Measurements from ENCODE around the gene COX7B2. TPM values are rescaled to one million over a fixed set of nuclear protein-coding genes. Genes with fewer than 3 reads are reported as not detected.

COX7B2 gene
- total RNA-seq, 1 experiment from 2014 or later = 4.7 TPM

- H4K20me1 ChIP-seq (ENCODE audit: low read length) = no peaks in the 10 kb centered on the region
- no peaks in the 10 kb centered on the region for H3K79me2 ChIP-seq (ENCODE audit: low read length)
- ATAC-seq = no peak
- H3K4me1 ChIP-seq (ENCODE audit: insufficient read depth, low read length) = no peaks in the 10 kb centered on the region
- no peaks in the 10 kb centered on the region for H3F3A ChIP-seq (ENCODE audit: low read length, unreplicated experiment)
- H3K4me2 ChIP-seq (ENCODE audit: low read length) = no peak overlapping the region
- peaks cover 23% of the 10 kb centered on the region for H3K27me3 ChIP-seq (ENCODE audit: low read length)
- BruUV-seq (replicated peaks) = no TSS peak
- no peak for DNase-seq
- no peaks in the 10 kb centered on the region for H3K9me3 ChIP-seq (ENCODE audit: low read length)
- CTCF ChIA-PET = no interaction called here
- TF ChIP-seq CTCF (conservative IDR thresholded peaks at IDR 0.05; ENCODE audit: low read depth, low read length) = no peak
- no peak for TF ChIP-seq EZH2 (IDR thresholded peaks at IDR 0.05; ENCODE audit: low read length, unreplicated experiment)
- no peak for TF ChIP-seq EZH2phosphoT487 (IDR thresholded peaks at IDR 0.05; ENCODE audit: borderline replicate concordance, low read length)
- POLR2A ChIA-PET (ENCODE audit: unreplicated experiment) = no interaction called here
- no peak overlapping the region for H3K4me3 ChIP-seq (ENCODE audit: low read length)
- intact Hi-C loops (cut with micrococcal nuclease) = no loop called here
- H3K27ac ChIP-seq (ENCODE audit: low read length) = no peak overlapping the region
- no peaks in the 10 kb centered on the region for H3K9me2 ChIP-seq (replicated peaks; ENCODE audit: low read length)
- H2AFZ ChIP-seq (ENCODE audit: low read length) = no peak overlapping the region
- H3K36me3 ChIP-seq (ENCODE audit: low read depth, low read length) = no peaks in the 10 kb centered on the region; the same call in 1 of the 2 replicates
- no peak overlapping the region for H3K9ac ChIP-seq (ENCODE audit: low read length)
Observed at GRCh38 chr4:46927201-46927600, 18.2 kb upstream of the COX7B2 start.

- ATAC-seq (no peak), DNase-seq (no peak)
- intact Hi-C loops (cut with micrococcal nuclease) = no loop called here
- H4K20me1 ChIP-seq (ENCODE audit: low read length) = no peaks in the 10 kb centered on the region
- no peaks in the 10 kb centered on the region for H3K9me3 ChIP-seq (ENCODE audit: low read length)
- BruUV-seq (replicated peaks) = no TSS peak
- ChIA-PET POLR2A (ENCODE audit: unreplicated experiment) (no interaction called here), CTCF (no interaction called here)
- no peak overlapping the region for H2AFZ ChIP-seq (ENCODE audit: low read length)
- TF ChIP-seq EZH2phosphoT487 (IDR thresholded peaks at IDR 0.05; ENCODE audit: borderline replicate concordance, low read length) (no peak), EZH2 (IDR thresholded peaks at IDR 0.05; ENCODE audit: low read length, unreplicated experiment) (no peak), CTCF (conservative IDR thresholded peaks at IDR 0.05; ENCODE audit: low read depth, low read length) (no peak)
- H3K27me3 ChIP-seq (ENCODE audit: low read length) = peaks cover 27% of the 10 kb centered on the region
- H3K9me2 ChIP-seq (replicated peaks; ENCODE audit: low read length) = no peaks in the 10 kb centered on the region
- no peak overlapping the region for H3K4me2 ChIP-seq (ENCODE audit: low read length)
- H3K27ac ChIP-seq (ENCODE audit: low read length) = no peak overlapping the region
- no peak overlapping the region for H3K9ac ChIP-seq (ENCODE audit: low read length)
- H3F3A ChIP-seq (ENCODE audit: low read length, unreplicated experiment) = no peaks in the 10 kb centered on the region
- H3K36me3 ChIP-seq (ENCODE audit: low read depth, low read length) = no peaks in the 10 kb centered on the region
- H3K4me1 ChIP-seq (ENCODE audit: insufficient read depth, low read length) = no peaks in the 10 kb centered on the region
- no peaks in the 10 kb centered on the region for H3K79me2 ChIP-seq (ENCODE audit: low read length)
- no peak overlapping the region for H3K4me3 ChIP-seq (ENCODE audit: low read length)
Observed at GRCh38 chr4:46924789-46925529, 15.9 kb upstream of the COX7B2 start.

GRCh38 chr4:46922205-46922604 lies 13.2 kb upstream of the COX7B2 start:
- no peaks in the 10 kb centered on the region for H3K9me3 ChIP-seq (ENCODE audit: low read length)
- CTCF ChIA-PET = no interaction called here
- no peak overlapping the region for H2AFZ ChIP-seq (ENCODE audit: low read length)
- ATAC-seq (no peak), DNase-seq (no peak)
- TF ChIP-seq CTCF (conservative IDR thresholded peaks at IDR 0.05; ENCODE audit: low read depth, low read length) (no peak), EZH2 (IDR thresholded peaks at IDR 0.05; ENCODE audit: low read length, unreplicated experiment) (no peak), EZH2phosphoT487 (IDR thresholded peaks at IDR 0.05; ENCODE audit: borderline replicate concordance, low read length) (no peak)
- no peak overlapping the region for H3K27ac ChIP-seq (ENCODE audit: low read length)
- H3K4me1 ChIP-seq (ENCODE audit: insufficient read depth, low read length) = no peaks in the 10 kb centered on the region
- intact Hi-C loops (cut with micrococcal nuclease) = no loop called here
- no TSS peak for BruUV-seq (replicated peaks)
- H3K79me2 ChIP-seq (ENCODE audit: low read length) = no peaks in the 10 kb centered on the region
- H3K4me2 ChIP-seq (ENCODE audit: low read length) = no peak overlapping the region
- H3K9ac ChIP-seq (ENCODE audit: low read length) = no peak overlapping the region
- no peak overlapping the region for H3K4me3 ChIP-seq (ENCODE audit: low read length)
- POLR2A ChIA-PET (ENCODE audit: unreplicated experiment) = no interaction called here
- H4K20me1 ChIP-seq (ENCODE audit: low read length) = no peaks in the 10 kb centered on the region
- no peaks in the 10 kb centered on the region for H3F3A ChIP-seq (ENCODE audit: low read length, unreplicated experiment)
- no peaks in the 10 kb centered on the region for H3K36me3 ChIP-seq (ENCODE audit: low read depth, low read length)
- H3K9me2 ChIP-seq (replicated peaks; ENCODE audit: low read length) = no peaks in the 10 kb centered on the region
- peaks cover 17% of the 10 kb centered on the region for H3K27me3 ChIP-seq (ENCODE audit: low read length)
